ENCODE data around the gene MTHFD2. TPM values are rescaled to one million over a fixed set of nuclear protein-coding genes. Genes with fewer than 3 reads are reported as not detected.
"Not testable (repeated sequence)": the region's sequence is repeated elsewhere in the genome, so short reads cannot be mapped to it uniquely, and the experiment has no call there.

MTHFD2 gene
- total RNA-seq, 5 donors from 2014 or later (not counting 1 experiment from before 2014, with no cell fraction given) = 26.3 to 59.3 (median 47.9) TPM

GRCh38 chr2:74206180-74206688, 7.8 kb downstream of the MTHFD2 start:
- POLR2A ChIA-PET = interaction anchor here (0.7 to 1.6 kb wide), 3 partner anchors 28 kb away, joined by 3 to 6 read pairs (median 3); partner anchors contain the start of gene MOB1A (in 1 of the 2)
- H3K36me3 Mint-ChIP-seq = peaks cover 20% of the 10 kb centered on the region
- DNase-seq = peak in 27 of 35 experiments; percentile 10 to 69 (median 19)
- 0% methylated on average over 3 of the region's 6 CpGs for WGBS (ENCODE audit: insufficient coverage)
- no peaks in the 10 kb centered on the region for H3K9me3 Mint-ChIP-seq
- peaks cover 12 to 31% of the 10 kb centered on the region in 2 experiments for H3K4me1 ChIP-seq (ENCODE audit: control insufficient read depth in 1 of 2, extremely low read depth in 1 of 2, insufficient read depth in 2 of 2, low read length in 2 of 2)
- H3K27ac Mint-ChIP-seq = peak overlapping the region; percentile 95 to 97
- H3K9me3 ChIP-seq = no peaks in the 10 kb centered on the region
- CTCF ChIA-PET = interaction anchor here in 1 of 2 donors (0.6 to 2.7 kb wide), 7 partner anchors 25 to 669 kb away, joined by 3 to 19 read pairs (median 4); partner anchors contain the start of gene MOB1A
- peak; percentile 71 to 90 (median 80) for ATAC-seq (replicated peaks in 1 of 4)
- H3K36me3 ChIP-seq (ENCODE audit: control insufficient read depth in 2 of 2, extremely low read depth in 1 of 2, insufficient read depth in 1 of 2, low read length in 1 of 2) = peaks cover 3 to 19% of the 10 kb centered on the region in 2 donors
- no peaks in the 10 kb centered on the region for H3K27me3 ChIP-seq (replicated peaks in 1 of 2; ENCODE audit: control insufficient read depth in 2 of 2, extremely low read depth in 1 of 2, insufficient read depth in 2 of 2, low read length in 1 of 2)
- peak overlapping the region; percentile 89 for H3K27ac ChIP-seq (ENCODE audit: low read length)
- no peaks in the 10 kb centered on the region for H3K27me3 Mint-ChIP-seq
- H3K4me1 Mint-ChIP-seq = peaks cover 30 to 49% (median 47%) of the 10 kb centered on the region in 3 donors
- H3K4me3 ChIP-seq (ENCODE audit: control insufficient read depth in 1 of 2, extremely low read depth in 1 of 2, low read length in 1 of 2) = peak overlapping the region in 1 of 2 donors; percentile 19
- peak overlapping the region; percentile 72 to 73 (median 72) for H3K4me3 Mint-ChIP-seq

- Histone ChIP-seq H3K4me1 (ENCODE audit: control insufficient read depth in 1 of 2, extremely low read depth in 1 of 2, insufficient read depth in 2 of 2, low read length in 2 of 2) (peaks cover 0 to 2% of the 10 kb centered on the region in 2 experiments), H3K27ac (ENCODE audit: low read length) (no peak overlapping the region), H3K9me3 (no peaks in the 10 kb centered on the region), H3K36me3 (ENCODE audit: control insufficient read depth in 2 of 2, extremely low read depth in 1 of 2, insufficient read depth in 1 of 2, low read length in 1 of 2) (peaks cover 3 to 46% of the 10 kb centered on the region in 2 donors), H3K4me3 (ENCODE audit: control insufficient read depth in 1 of 2, extremely low read depth in 1 of 2, low read length in 1 of 2) (no peak overlapping the region), H3K27me3 (replicated peaks in 1 of 2; ENCODE audit: control insufficient read depth in 2 of 2, extremely low read depth in 1 of 2, insufficient read depth in 2 of 2, low read length in 1 of 2) (no peaks in the 10 kb centered on the region)
- ATAC-seq (replicated peaks in 1 of 4) (no peak), DNase-seq (no peak)
- H3K9me3 Mint-ChIP-seq = no peaks in the 10 kb centered on the region
- POLR2A ChIA-PET = interaction anchor here in 1 of 2 donors (1.0 kb wide), 1 partner anchor 227 kb away, joined by 3 read pairs; no protein-coding TSS in a partner anchor
- H3K27me3 Mint-ChIP-seq = no peaks in the 10 kb centered on the region
- H3K4me1 Mint-ChIP-seq = peaks cover 0 to 9% (median 7%) of the 10 kb centered on the region in 3 donors
- CTCF ChIA-PET = no interaction called here
- H3K36me3 Mint-ChIP-seq = peaks cover 34% of the 10 kb centered on the region
- no peak overlapping the region for H3K27ac Mint-ChIP-seq
- 100% methylated on average over 1 of the region's 3 CpGs for WGBS (ENCODE audit: insufficient coverage)
- no peak overlapping the region for H3K4me3 Mint-ChIP-seq
Observed at GRCh38 chr2:74212702-74213410, 14.4 kb downstream of the MTHFD2 start.

DNA sequence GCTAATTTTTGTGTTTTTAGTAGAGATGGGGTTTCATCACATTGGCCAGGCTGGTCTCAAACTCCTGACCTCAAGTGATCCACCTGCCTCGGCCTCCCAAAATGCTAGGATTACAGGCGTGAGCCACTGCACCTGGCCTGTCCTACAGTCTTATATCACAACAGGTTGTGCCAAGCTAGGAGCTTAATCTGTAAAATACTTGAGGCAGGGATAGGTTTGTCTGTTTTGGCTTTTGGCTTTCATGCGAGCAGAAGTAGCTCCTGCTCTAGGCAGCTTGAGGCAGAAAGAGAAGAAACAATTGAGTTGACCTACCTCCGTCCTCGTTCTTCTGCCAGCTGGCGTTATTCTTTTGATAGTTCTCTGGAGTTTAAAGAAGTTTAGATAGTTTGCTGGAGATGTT, 17.4 kb downstream of the MTHFD2 start:
- H3K4me1 Mint-ChIP-seq; H3K27ac Mint-ChIP-seq; H3K9me3 Mint-ChIP-seq; H3K4me3 ChIP-seq (ENCODE audit: control insufficient read depth in 1 of 2, extremely low read depth in 1 of 2, low read length in 1 of 2); H3K4me3 Mint-ChIP-seq; H3K27me3 Mint-ChIP-seq; ATAC-seq (replicated peaks in 1 of 4); H3K9me3 ChIP-seq; DNase-seq; H3K27ac ChIP-seq (ENCODE audit: low read length); H3K4me1 ChIP-seq (ENCODE audit: control insufficient read depth in 1 of 2, extremely low read depth in 1 of 2, insufficient read depth in 2 of 2, low read length in 2 of 2); H3K27me3 ChIP-seq (replicated peaks in 1 of 2; ENCODE audit: control insufficient read depth in 2 of 2, extremely low read depth in 1 of 2, insufficient read depth in 2 of 2, low read length in 1 of 2); POLR2A ChIA-PET: not testable (repeated sequence)
- H3K36me3 Mint-ChIP-seq = peaks cover 27% of the 10 kb centered on the region
- H3K36me3 ChIP-seq (ENCODE audit: control insufficient read depth in 2 of 2, extremely low read depth in 1 of 2, insufficient read depth in 1 of 2, low read length in 1 of 2) = peaks cover 0 to 37% of the 10 kb centered on the region in 2 donors
- 95% methylated on average over 2 of the region's 6 CpGs for WGBS (ENCODE audit: insufficient coverage)
- CTCF ChIA-PET = interaction anchor here in 1 of 2 donors (1.8 kb wide), 1 partner anchor 119 kb away, joined by 5 read pairs; no protein-coding TSS in a partner anchor

DNA sequence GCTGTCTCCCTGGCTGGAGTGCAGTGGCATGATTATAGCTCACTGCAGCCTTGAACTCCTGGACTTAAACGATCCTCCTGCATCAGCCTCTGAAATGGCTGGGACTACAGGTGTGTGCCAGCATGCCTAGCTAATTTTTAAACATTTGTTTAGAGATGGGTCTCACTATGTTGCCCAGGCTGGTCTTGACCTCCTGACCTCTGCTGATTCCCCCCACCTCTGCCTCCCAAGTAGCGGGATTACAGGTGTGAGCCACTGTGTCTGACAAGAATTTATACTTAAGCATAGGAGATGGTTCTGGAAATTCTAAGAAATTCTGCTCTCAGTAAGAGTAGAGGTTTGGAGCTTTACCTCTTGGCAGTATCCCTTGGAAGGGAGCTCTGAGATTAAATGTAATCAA, 18.2 kb downstream of the MTHFD2 start:
- H3K27me3 Mint-ChIP-seq = no peaks in the 10 kb centered on the region
- no peaks in the 10 kb centered on the region for H3K27me3 ChIP-seq (replicated peaks in 1 of 2; ENCODE audit: control insufficient read depth in 2 of 2, extremely low read depth in 1 of 2, insufficient read depth in 2 of 2, low read length in 1 of 2)
- no peaks in the 10 kb centered on the region for H3K9me3 Mint-ChIP-seq
- peaks cover 28% of the 10 kb centered on the region for H3K36me3 Mint-ChIP-seq
- H3K27ac Mint-ChIP-seq = no peak overlapping the region
- H3K36me3 ChIP-seq (ENCODE audit: control insufficient read depth in 2 of 2, extremely low read depth in 1 of 2, insufficient read depth in 1 of 2, low read length in 1 of 2) = peaks cover 2 to 28% of the 10 kb centered on the region in 2 donors
- no peaks in the 10 kb centered on the region for H3K4me1 ChIP-seq (ENCODE audit: control insufficient read depth in 1 of 2, extremely low read depth in 1 of 2, insufficient read depth in 2 of 2, low read length in 2 of 2)
- ChIA-PET POLR2A (no interaction called here), CTCF (interaction anchor here in 1 of 2 donors (0.9 kb wide), 1 partner anchor 38 kb away, joined by 7 read pairs; the partner anchor contains the start of gene MOB1A)
- WGBS (ENCODE audit: insufficient coverage) = no CpG with 5 or more reads among the region's 2 CpGs
- H3K4me3 Mint-ChIP-seq = no peak overlapping the region
- H3K27ac ChIP-seq (ENCODE audit: low read length) = no peak overlapping the region
- no peaks in the 10 kb centered on the region for H3K4me1 Mint-ChIP-seq
- no peak for ATAC-seq (replicated peaks in 1 of 4)
- H3K4me3 ChIP-seq (ENCODE audit: control insufficient read depth in 1 of 2, extremely low read depth in 1 of 2, low read length in 1 of 2) = no peak overlapping the region
- H3K9me3 ChIP-seq = no peaks in the 10 kb centered on the region
- no peak for DNase-seq

- H3K9me3 Mint-ChIP-seq = no peaks in the 10 kb centered on the region
- H3K36me3 Mint-ChIP-seq = peaks cover 22% of the 10 kb centered on the region
- no peaks in the 10 kb centered on the region for H3K9me3 ChIP-seq
- ChIA-PET POLR2A (no interaction called here), CTCF (no interaction called here)
- H3K4me1 Mint-ChIP-seq = no peaks in the 10 kb centered on the region
- ATAC-seq (replicated peaks in 1 of 4) (no peak), DNase-seq (no peak)
- H3K4me1 ChIP-seq (ENCODE audit: control insufficient read depth in 1 of 2, extremely low read depth in 1 of 2, insufficient read depth in 2 of 2, low read length in 2 of 2) = no peaks in the 10 kb centered on the region
- H3K36me3 ChIP-seq (ENCODE audit: control insufficient read depth in 2 of 2, extremely low read depth in 1 of 2, insufficient read depth in 1 of 2, low read length in 1 of 2) = peaks cover 3 to 12% of the 10 kb centered on the region in 2 donors
- no peak overlapping the region for H3K4me3 ChIP-seq (ENCODE audit: control insufficient read depth in 1 of 2, extremely low read depth in 1 of 2, low read length in 1 of 2)
- WGBS (ENCODE audit: insufficient coverage) = 100% methylated on average over 3 of the region's 5 CpGs
- no peaks in the 10 kb centered on the region for H3K27me3 ChIP-seq (replicated peaks in 1 of 2; ENCODE audit: control insufficient read depth in 2 of 2, extremely low read depth in 1 of 2, insufficient read depth in 2 of 2, low read length in 1 of 2)
- peak overlapping the region in 1 of 2 donors; percentile 6 for H3K27ac Mint-ChIP-seq
- no peaks in the 10 kb centered on the region for H3K27me3 Mint-ChIP-seq
- H3K4me3 Mint-ChIP-seq = no peak overlapping the region
- no peak overlapping the region for H3K27ac ChIP-seq (ENCODE audit: low read length)
Observed at GRCh38 chr2:74219846-74220486, 21.6 kb downstream of the MTHFD2 start.

DNA sequence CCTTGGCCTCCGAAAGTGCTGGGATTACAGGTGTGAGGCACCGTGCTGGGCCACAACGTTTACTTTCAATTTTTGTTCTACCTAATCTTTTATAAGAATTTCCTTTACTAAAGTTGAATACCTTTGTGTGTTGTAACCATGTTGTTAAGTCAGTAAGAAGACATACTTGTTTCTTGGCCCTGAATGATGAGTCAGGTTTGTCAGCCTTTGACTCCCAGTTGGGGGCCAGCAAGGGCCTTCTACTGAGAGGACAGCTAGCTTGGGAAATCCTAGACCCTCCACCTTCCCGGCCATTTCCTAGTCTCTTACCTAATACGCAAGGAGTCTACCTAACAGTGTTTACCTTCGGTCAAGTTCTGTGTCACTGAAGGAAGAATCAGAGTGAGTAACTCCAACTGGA, 22.7 kb downstream of the MTHFD2 start:
- no peak overlapping the region for H3K27ac Mint-ChIP-seq
- Histone ChIP-seq H3K27me3 (replicated peaks in 1 of 2; ENCODE audit: control insufficient read depth in 2 of 2, extremely low read depth in 1 of 2, insufficient read depth in 2 of 2, low read length in 1 of 2) (no peaks in the 10 kb centered on the region), H3K27ac (ENCODE audit: low read length) (no peak overlapping the region), H3K9me3 (no peaks in the 10 kb centered on the region), H3K4me3 (ENCODE audit: control insufficient read depth in 1 of 2, extremely low read depth in 1 of 2, low read length in 1 of 2) (no peak overlapping the region), H3K36me3 (ENCODE audit: control insufficient read depth in 2 of 2, extremely low read depth in 1 of 2, insufficient read depth in 1 of 2, low read length in 1 of 2) (peaks cover 3 to 12% of the 10 kb centered on the region in 2 donors), H3K4me1 (ENCODE audit: control insufficient read depth in 1 of 2, extremely low read depth in 1 of 2, insufficient read depth in 2 of 2, low read length in 2 of 2) (no peaks in the 10 kb centered on the region)
- no peak for DNase-seq
- CTCF ChIA-PET = interaction anchor here in 1 of 2 donors (0.7 kb wide), 1 partner anchor 46 kb away, joined by 4 read pairs; no protein-coding TSS in a partner anchor
- POLR2A ChIA-PET = no interaction called here
- no peaks in the 10 kb centered on the region for H3K27me3 Mint-ChIP-seq
- no peaks in the 10 kb centered on the region for H3K4me1 Mint-ChIP-seq
- no CpG with 5 or more reads among the region's 6 CpGs for WGBS (ENCODE audit: insufficient coverage)
- no peak for ATAC-seq (replicated peaks in 1 of 4)
- H3K36me3 Mint-ChIP-seq = peaks cover 15% of the 10 kb centered on the region
- H3K9me3 Mint-ChIP-seq = no peaks in the 10 kb centered on the region
- H3K4me3 Mint-ChIP-seq = no peak overlapping the region
